NCI-H2107 treated with DMSO at 0.1 percent for 48 hours (cell line): ENCODE measurements around the gene APEH.
"Not testable (repeated sequence)": the region's sequence is repeated elsewhere in the genome, so short reads cannot be mapped to it uniquely, and the experiment has no call there.

Experiments
- DNase-seq: peaks from one replicate; lab custom pipeline; 2025; ENCODE audit not compliant: unreplicated experiment; lab: John Stamatoyannopoulos, UW

Gene APEH

GRCh38 chr3:49689046-49689907, 15.1 kb downstream of the APEH start, which contains the start of the genes MST1 and RNF123:
Gene MST1 (minus strand): TSS chr3:49689474. CDS start chr3:49688691, 783 bp downstream.
Gene RNF123 (plus strand): TSS chr3:49689557. CDS start chr3:49691166, 1,609 bp downstream.
- no peak for DNase-seq

GRCh38 chr3:49689908-49690624, 15.9 kb downstream of the APEH start:
- DNase-seq, result not testable (repeated sequence)

- not testable (repeated sequence) for DNase-seq
Observed at GRCh38 chr3:49690856-49691255, 16.7 kb downstream of the APEH start.

GRCh38 chr3:49691481-49691880, 17.3 kb downstream of the APEH start:
- DNase-seq, result not testable (repeated sequence)

GRCh38 chr3:49694409-49695070, 20.4 kb downstream of the APEH start:
- DNase-seq, result not testable (repeated sequence)

GRCh38 chr3:49695350-49696015, 21.3 kb downstream of the APEH start:
- DNase-seq, result not testable (repeated sequence)

GRCh38 chr3:49699281-49699979, 25.3 kb downstream of the APEH start:
- DNase-seq, result no peak

- DNase-seq, result no peak
Observed at GRCh38 chr3:49700014-49700413, 25.9 kb downstream of the APEH start.

- no peak for DNase-seq
Observed at GRCh38 chr3:49700453-49701128, 26.4 kb downstream of the APEH start.

GRCh38 chr3:49701388-49702077, 27.4 kb downstream of the APEH start:
- no peak for DNase-seq

- DNase-seq, result no peak
Observed at GRCh38 chr3:49702672-49703071, 28.5 kb downstream of the APEH start.

- peak; percentile 11 for DNase-seq
Observed at GRCh38 chr3:49703443-49703927, 29.3 kb downstream of the APEH start.

- DNase-seq, result no peak
Observed at GRCh38 chr3:49703956-49704355, 29.8 kb downstream of the APEH start.

- DNase-seq, result no peak
Observed at GRCh38 chr3:49704629-49705028, 30.5 kb downstream of the APEH start.

GRCh38 chr3:49705390-49705960, 31.3 kb downstream of the APEH start:
- DNase-seq, result no peak

- DNase-seq, result no peak
Observed at GRCh38 chr3:49706456-49707112, 32.4 kb downstream of the APEH start.

GRCh38 chr3:49707113-49707480, 32.9 kb downstream of the APEH start:
- no peak for DNase-seq

GRCh38 chr3:49709852-49710251, 35.7 kb downstream of the APEH start:
- no peak for DNase-seq
